ENCODE data around the gene KCNN4. TPM values are rescaled to one million over a fixed set of nuclear protein-coding genes. Genes with fewer than 3 reads are reported as not detected.
"Not testable (repeated sequence)": the region's sequence is repeated elsewhere in the genome, so short reads cannot be mapped to it uniquely, and the experiment has no call there.

The KCNN4 gene
- total and polyA plus RNA-seq, 2 experiments from 2014 or later, result 3.6 to 5.4 TPM

GRCh38 chr19:43767316-43767715 lies 13.5 kb downstream of the KCNN4 start:
- TF ChIP-seq EZH2 (IDR thresholded peaks at IDR 0.05; ENCODE audit: borderline replicate concordance) (no peak), EZH2phosphoT487 (IDR thresholded peaks at IDR 0.05; ENCODE audit: low read depth, severe bottlenecking, unreplicated experiment) (no peak), CTCF (IDR thresholded peaks at IDR 0.05; ENCODE audit: poor library complexity) (no peak)
- no peak overlapping the region for H3K27ac ChIP-seq
- no peak for DNase-seq (ENCODE audit: low spot score)
- no peak overlapping the region for H3K4me2 ChIP-seq
- H3K27me3 ChIP-seq, result no peaks in the 10 kb centered on the region
- H2AFZ ChIP-seq, result no peak overlapping the region
- H3K36me3 ChIP-seq (replicated peaks; ENCODE audit: insufficient read depth, low read depth), result no peaks in the 10 kb centered on the region
- H3K9me3 ChIP-seq (ENCODE audit: low read depth), result no peaks in the 10 kb centered on the region
- 80% methylated on average over 6 of the region's 7 CpGs for WGBS (ENCODE audit: low lambda C conversion rate, missing lambda C conversion rate)
- H3K4me3 ChIP-seq, result no peak overlapping the region
- no peaks in the 10 kb centered on the region for H3K79me2 ChIP-seq
- no peaks in the 10 kb centered on the region for H3K9me2 ChIP-seq (replicated peaks; ENCODE audit: insufficient read depth)
- no peaks in the 10 kb centered on the region for H4K20me1 ChIP-seq (ENCODE audit: insufficient read depth, poor library complexity, severe bottlenecking)
- peaks cover 4% of the 10 kb centered on the region for H3K4me1 ChIP-seq (ENCODE audit: insufficient read depth)

DNA sequence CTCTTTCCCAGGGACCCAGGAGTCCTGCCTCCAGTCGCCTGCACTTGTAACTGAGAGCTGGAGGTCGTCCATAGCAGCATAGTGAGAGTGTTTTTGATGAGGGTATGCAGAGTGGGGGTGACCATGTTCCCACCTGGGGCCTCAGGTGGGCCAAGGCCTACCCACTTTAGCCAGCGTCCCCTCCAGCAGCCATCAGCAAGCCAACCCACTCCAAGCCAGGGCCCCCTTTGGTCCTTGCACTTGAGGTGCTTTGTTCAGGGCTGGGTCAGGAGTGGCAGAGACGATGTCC lies 14.1 kb downstream of the KCNN4 start:
- Histone ChIP-seq H3K4me1 (ENCODE audit: insufficient read depth) (peaks cover 4% of the 10 kb centered on the region), H3K27ac (no peak overlapping the region)

GRCh38 chr19:43765109-43765876 lies 15.5 kb downstream of the KCNN4 start:
- Histone ChIP-seq H2AFZ (no peak overlapping the region), H3K9me3 (ENCODE audit: low read depth) (no peaks in the 10 kb centered on the region), H3K4me1 (ENCODE audit: insufficient read depth) (peaks cover 4% of the 10 kb centered on the region), H3K9me2 (replicated peaks; ENCODE audit: insufficient read depth) (no peaks in the 10 kb centered on the region), H3K4me2 (no peak overlapping the region), H3K27ac (peak overlapping the region; percentile 57), H4K20me1 (ENCODE audit: insufficient read depth, poor library complexity, severe bottlenecking) (no peaks in the 10 kb centered on the region), H3K36me3 (replicated peaks; ENCODE audit: insufficient read depth, low read depth) (no peaks in the 10 kb centered on the region), H3K27me3 (no peaks in the 10 kb centered on the region), H3K79me2 (no peaks in the 10 kb centered on the region), H3K4me3 (no peak overlapping the region)
- DNase-seq (ENCODE audit: low spot score), result peak; percentile 74
- TF ChIP-seq EZH2 (IDR thresholded peaks at IDR 0.05; ENCODE audit: borderline replicate concordance), result no peak
- TF ChIP-seq EZH2phosphoT487 (IDR thresholded peaks at IDR 0.05; ENCODE audit: low read depth, severe bottlenecking, unreplicated experiment), result no peak
- no peak for TF ChIP-seq CTCF (IDR thresholded peaks at IDR 0.05; ENCODE audit: poor library complexity)
- 63% methylated on average over 16 of the region's 16 CpGs for WGBS (ENCODE audit: low lambda C conversion rate, missing lambda C conversion rate)

More for the DNA sequence above, 14.1 kb downstream of the KCNN4 start:
- Histone ChIP-seq H3K79me2 (no peaks in the 10 kb centered on the region), H3K9me2 (replicated peaks; ENCODE audit: insufficient read depth) (no peaks in the 10 kb centered on the region), H3K36me3 (replicated peaks; ENCODE audit: insufficient read depth, low read depth) (no peaks in the 10 kb centered on the region), H2AFZ (no peak overlapping the region), H3K4me2 (no peak overlapping the region), H3K4me3 (no peak overlapping the region), H3K27me3 (no peaks in the 10 kb centered on the region), H4K20me1 (ENCODE audit: insufficient read depth, poor library complexity, severe bottlenecking) (no peaks in the 10 kb centered on the region), H3K9me3 (ENCODE audit: low read depth) (no peaks in the 10 kb centered on the region)
- no peak for DNase-seq (ENCODE audit: low spot score)
- WGBS (ENCODE audit: low lambda C conversion rate, missing lambda C conversion rate), result 74% methylated on average over 4 of the region's 4 CpGs
- TF ChIP-seq CTCF (IDR thresholded peaks at IDR 0.05; ENCODE audit: poor library complexity) (no peak), EZH2phosphoT487 (IDR thresholded peaks at IDR 0.05; ENCODE audit: low read depth, severe bottlenecking, unreplicated experiment) (no peak), EZH2 (IDR thresholded peaks at IDR 0.05; ENCODE audit: borderline replicate concordance) (no peak)

DNA sequence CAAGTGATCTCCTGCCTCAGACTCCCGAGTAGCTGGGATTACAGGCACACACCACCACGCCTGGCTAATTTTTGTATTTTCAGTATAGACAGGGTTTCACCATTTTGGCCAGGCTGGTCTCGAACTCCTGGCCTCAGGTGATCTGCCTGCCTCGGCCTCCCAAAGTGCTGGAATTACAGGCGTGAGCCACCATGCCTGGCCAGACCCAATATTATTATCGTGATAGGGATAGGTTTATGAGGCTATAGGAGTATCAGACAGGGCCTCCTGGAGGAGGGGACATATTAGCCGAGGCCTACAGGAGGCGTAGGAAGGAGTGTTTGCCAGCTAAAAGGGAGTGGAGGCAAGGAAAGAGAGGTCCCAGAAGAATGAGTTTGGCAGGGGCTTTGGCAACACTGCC lies 16.1 kb downstream of the KCNN4 start:
- H3K4me1 ChIP-seq (ENCODE audit: insufficient read depth); H4K20me1 ChIP-seq (ENCODE audit: insufficient read depth, poor library complexity, severe bottlenecking); H3K4me3 ChIP-seq; H3K9me2 ChIP-seq (replicated peaks; ENCODE audit: insufficient read depth); H2AFZ ChIP-seq; H3K9me3 ChIP-seq (ENCODE audit: low read depth); DNase-seq (ENCODE audit: low spot score); H3K4me2 ChIP-seq; H3K36me3 ChIP-seq (replicated peaks; ENCODE audit: insufficient read depth, low read depth); H3K79me2 ChIP-seq; H3K27me3 ChIP-seq: not testable (repeated sequence)
- peak overlapping the region; percentile 57 for H3K27ac ChIP-seq
- 74% methylated on average over 8 of the region's 8 CpGs for WGBS (ENCODE audit: low lambda C conversion rate, missing lambda C conversion rate)
